Mesendoderm (in vitro differentiated cells): ENCODE data around the gene ZFTA. TPM values are rescaled to one million over a fixed set of nuclear protein-coding genes. Genes with fewer than 3 reads are reported as not detected.
A peak's percentile ranks its signal among the peaks of the same experiment; 100 is the strongest.

Experiments
- DNase-seq: peaks from one replicate; pipeline ENCODE4 v3.0.0; 2013
- H2AK5ac ChIP-seq: 2 replicates; pipeline ENCODE4 v1.6.1; 2013; ENCODE audit warnings: low read length, inconsistent platforms
- H2BK120ac ChIP-seq: 2 replicates; pipeline ENCODE4 v1.6.1; 2013; ENCODE audit warnings: low read depth, mild to moderate bottlenecking, low read length, moderate library complexity, mixed read lengths
- H2BK15ac ChIP-seq: replicated peaks from 2 replicates; pipeline ENCODE4 v1.6.1; 2013; ENCODE audit warnings: low read depth, mild to moderate bottlenecking, moderate library complexity
- H2BK5ac ChIP-seq: 2 replicates; pipeline ENCODE4 v1.6.1; 2013; ENCODE audit warnings: low read length, inconsistent platforms
- H3K18ac ChIP-seq: 2 replicates; pipeline ENCODE4 v1.6.1; 2013; ENCODE audit warnings: mild to moderate bottlenecking, low read length, mixed read lengths
- H3K23ac ChIP-seq: one replicate; pipeline ENCODE4 v1.6.1; 2013; ENCODE audit warnings: low read length
- H3K27ac ChIP-seq: 2 replicates; pipeline ENCODE4 v1.5.1; 2013; ENCODE audit warnings: low read depth, mild to moderate bottlenecking, inconsistent platforms, low read length, moderate library complexity
- H3K27me3 ChIP-seq: 2 replicates; pipeline ENCODE4 v1.6.1; 2013; ENCODE audit warnings: low read length, control low read depth, mild to moderate bottlenecking, inconsistent platforms; ENCODE audit not compliant: insufficient read depth, poor library complexity
- H3K36me3 ChIP-seq: 2 replicates; pipeline ENCODE4 v1.6.1; 2013; ENCODE audit warnings: low read length, inconsistent platforms; ENCODE audit not compliant: control insufficient read depth, insufficient read depth
- H3K4ac ChIP-seq: one replicate; pipeline ENCODE4 v1.6.1; 2013; ENCODE audit warnings: low read depth, mild to moderate bottlenecking, low read length, moderate library complexity
- H3K4me1 ChIP-seq: 2 replicates; pipeline ENCODE4 v1.6.1; 2013; ENCODE audit warnings: low read depth, low read length, inconsistent platforms; ENCODE audit not compliant: control insufficient read depth
- H3K4me2 ChIP-seq: 2 replicates; pipeline ENCODE4 v1.6.1; 2013; ENCODE audit warnings: low read length
- H3K4me3 ChIP-seq: 2 replicates; pipeline ENCODE4 v1.5.1; 2013; ENCODE audit warnings: mild to moderate bottlenecking, low read length
- H3K56ac ChIP-seq: one replicate; pipeline ENCODE4 v1.6.1; 2013; ENCODE audit warnings: low read length
- H3K79me1 ChIP-seq: 2 replicates; pipeline ENCODE4 v1.6.1; 2013; ENCODE audit warnings: low read length, inconsistent platforms
- H3K79me2 ChIP-seq: 2 replicates; pipeline ENCODE4 v1.6.1; 2013; ENCODE audit warnings: mild to moderate bottlenecking, low read length; ENCODE audit not compliant: control insufficient read depth, insufficient read depth
- H3K9ac ChIP-seq: 2 replicates; pipeline ENCODE4 v1.6.1; 2013; ENCODE audit warnings: low read length, inconsistent platforms
- H4K5ac ChIP-seq: one replicate; pipeline ENCODE4 v1.6.1; 2013; ENCODE audit warnings: low read length
- H4K8ac ChIP-seq: one replicate; pipeline ENCODE4 v1.6.1; 2013; ENCODE audit warnings: low read depth, mild to moderate bottlenecking, control low read depth, low read length, moderate library complexity
- WGBS: extraction: QIAGEN DNeasy Blood & Tissue Kit; methylation state at CpG from one replicate; pipeline ENCODE4 v1.1.7; 2013; ENCODE audit warnings: low lambda C conversion rate, missing lambda C conversion rate; ENCODE audit not compliant: insufficient coverage; ENCODE audit errors: extremely low coverage; 5-methylcytosine and 5-hydroxymethylcytosine counted together
- polyA plus RNA-seq, 2 experiments: library from polyadenylated mRNA; stranded (reverse); fragments of 200-250 nt; gene quantifications; one replicate each; pipeline ENCODE4 v1.2.3, GENCODE V29; 2013

The ZFTA gene
- polyA plus RNA-seq (2013, experiment 1 of 2) = 12.0 TPM
- 12.9 TPM for polyA plus RNA-seq (2013, experiment 2 of 2)

- H3K4me3 ChIP-seq = peak within 1 kb of the TSS; percentile 86
- no CpG with 5 or more reads among the region's 113 CpGs for WGBS
- H4K5ac ChIP-seq = no peak within 1 kb of the TSS
- peak within 1 kb of the TSS; percentile 91 for H3K56ac ChIP-seq
- H3K4me1 ChIP-seq = peaks cover 10% of the 10 kb centered on the region
- H3K23ac ChIP-seq = peak within 1 kb of the TSS; percentile 89
- H2BK120ac ChIP-seq = peak within 1 kb of the TSS; percentile 69
- peak within 1 kb of the TSS; percentile 80 for H3K4me2 ChIP-seq
- peak within 1 kb of the TSS; percentile 5 for H2BK15ac ChIP-seq
- H3K36me3 ChIP-seq = no peaks in the 10 kb centered on the region
- peaks cover 22% of the 10 kb centered on the region for H3K79me2 ChIP-seq
- no peak within 1 kb of the TSS for H2BK5ac ChIP-seq
- peak within 1 kb of the TSS; percentile 93 for H3K27ac ChIP-seq
- H3K27me3 ChIP-seq = no peaks in the 10 kb centered on the region
- H2AK5ac ChIP-seq = no peak within 1 kb of the TSS
- peak within 1 kb of the TSS; percentile 89 for H3K9ac ChIP-seq
- H4K8ac ChIP-seq = peak within 1 kb of the TSS; percentile 41
- H3K4ac ChIP-seq = peak within 1 kb of the TSS; percentile 93
- peak; percentile 74 for DNase-seq
- peak within 1 kb of the TSS; percentile 97 for H3K18ac ChIP-seq
- peaks cover 2% of the 10 kb centered on the region for H3K79me1 ChIP-seq
Measured at GRCh38 chr11:63768237-63769041, at the start of gene ZFTA. ZFTA (minus strand) TSS chr11:63768775; CDS start chr11:63768622, 153 bp downstream.

- peaks cover 26% of the 10 kb centered on the region for H3K79me1 ChIP-seq
- no peak overlapping the region for H3K4me2 ChIP-seq
- H3K4ac ChIP-seq = no peak overlapping the region
- no peak overlapping the region for H4K5ac ChIP-seq
- no peak overlapping the region for H4K8ac ChIP-seq
- WGBS = no CpG with 5 or more reads among the region's 27 CpGs
- no peak for DNase-seq
- no peaks in the 10 kb centered on the region for H3K27me3 ChIP-seq
- no peak overlapping the region for H3K9ac ChIP-seq
- H3K27ac ChIP-seq = no peak overlapping the region
- H3K79me2 ChIP-seq = peaks cover 35% of the 10 kb centered on the region
- H3K18ac ChIP-seq = no peak overlapping the region
- no peak overlapping the region for H3K4me3 ChIP-seq
- H3K23ac ChIP-seq = no peak overlapping the region
- H3K4me1 ChIP-seq = peaks cover 10% of the 10 kb centered on the region
- H2BK5ac ChIP-seq = no peak overlapping the region
- H3K56ac ChIP-seq = no peak overlapping the region
- peaks cover 24% of the 10 kb centered on the region for H3K36me3 ChIP-seq
- no peak overlapping the region for H2BK120ac ChIP-seq
- H2AK5ac ChIP-seq = no peak overlapping the region
- no peak overlapping the region for H2BK15ac ChIP-seq
Measured at GRCh38 chr11:63817758-63818498, 49.4 kb upstream of the ZFTA start.

GRCh38 chr11:63816732-63817131 is 48.2 kb upstream of the ZFTA start:
- Histone ChIP-seq H3K4me1 (peaks cover 14% of the 10 kb centered on the region), H3K4me3 (no peak overlapping the region), H2AK5ac (no peak overlapping the region), H3K27me3 (no peaks in the 10 kb centered on the region), H3K36me3 (peaks cover 24% of the 10 kb centered on the region), H3K79me1 (peaks cover 26% of the 10 kb centered on the region), H2BK120ac (no peak overlapping the region), H3K27ac (no peak overlapping the region), H4K5ac (no peak overlapping the region), H2BK15ac (no peak overlapping the region), H3K18ac (no peak overlapping the region), H4K8ac (no peak overlapping the region), H3K23ac (no peak overlapping the region), H3K79me2 (peaks cover 35% of the 10 kb centered on the region), H3K56ac (no peak overlapping the region), H3K4ac (no peak overlapping the region), H2BK5ac (no peak overlapping the region), H3K4me2 (no peak overlapping the region), H3K9ac (no peak overlapping the region)
- WGBS = no CpG with 5 or more reads among the region's 3 CpGs
- DNase-seq = no peak

GRCh38 chr11:63816166-63816565 is 47.6 kb upstream of the ZFTA start:
- H3K23ac ChIP-seq = no peak overlapping the region
- no peak for DNase-seq
- H2BK15ac ChIP-seq = no peak overlapping the region
- no peak overlapping the region for H4K8ac ChIP-seq
- H3K18ac ChIP-seq = no peak overlapping the region
- peaks cover 14% of the 10 kb centered on the region for H3K4me1 ChIP-seq
- H3K27me3 ChIP-seq = no peaks in the 10 kb centered on the region
- H4K5ac ChIP-seq = no peak overlapping the region
- no peak overlapping the region for H3K4ac ChIP-seq
- H2BK120ac ChIP-seq = no peak overlapping the region
- peaks cover 20% of the 10 kb centered on the region for H3K36me3 ChIP-seq
- H3K56ac ChIP-seq = no peak overlapping the region
- H3K27ac ChIP-seq = no peak overlapping the region
- H2AK5ac ChIP-seq = no peak overlapping the region
- H2BK5ac ChIP-seq = no peak overlapping the region
- H3K79me2 ChIP-seq = peaks cover 35% of the 10 kb centered on the region
- no CpG with 5 or more reads among the region's 6 CpGs for WGBS
- H3K79me1 ChIP-seq = peaks cover 26% of the 10 kb centered on the region
- H3K4me3 ChIP-seq = no peak overlapping the region
- no peak overlapping the region for H3K9ac ChIP-seq
- H3K4me2 ChIP-seq = no peak overlapping the region

- H3K18ac ChIP-seq = peak overlapping the region; percentile 91
- H3K4me2 ChIP-seq = peak overlapping the region; percentile 90
- peak overlapping the region; percentile 81 for H3K27ac ChIP-seq
- DNase-seq = no peak
- peak overlapping the region; percentile 89 for H3K23ac ChIP-seq
- H3K4ac ChIP-seq = no peak overlapping the region
- peaks cover 14% of the 10 kb centered on the region for H3K4me1 ChIP-seq
- H3K4me3 ChIP-seq = peak overlapping the region; percentile 99
- H2AK5ac ChIP-seq = no peak overlapping the region
- peak overlapping the region; percentile 98 for H3K9ac ChIP-seq
- peaks cover 26% of the 10 kb centered on the region for H3K79me1 ChIP-seq
- no peak overlapping the region for H4K8ac ChIP-seq
- peak overlapping the region; percentile 100 for H3K56ac ChIP-seq
- H2BK120ac ChIP-seq = no peak overlapping the region
- H3K36me3 ChIP-seq = peaks cover 15% of the 10 kb centered on the region
- peak overlapping the region; percentile 13 for H2BK5ac ChIP-seq
- no peak overlapping the region for H4K5ac ChIP-seq
- no peaks in the 10 kb centered on the region for H3K27me3 ChIP-seq
- H2BK15ac ChIP-seq = no peak overlapping the region
- peaks cover 35% of the 10 kb centered on the region for H3K79me2 ChIP-seq
- no CpG with 5 or more reads among the region's 7 CpGs for WGBS
Measured at GRCh38 chr11:63814383-63814736, 45.8 kb upstream of the ZFTA start.
